GM12874 (cell line): ENCODE data around the gene ESAM.

Source experiments
- CTCF ChIP-seq: IDR thresholded peaks from 2 replicates; pipeline ENCODE4 v1.5.1; 2011; ENCODE audit warnings: low read depth, mild to moderate bottlenecking, control low read depth, low read length, moderate library complexity; ENCODE audit not compliant: insufficient read depth

ESAM gene

GRCh38 chr11:124801014-124801413, 38.9 kb upstream of the ESAM start:
- no peak for TF ChIP-seq CTCF

- TF ChIP-seq CTCF, result no peak
Measured at GRCh38 chr11:124800226-124800929, 38.3 kb upstream of the ESAM start, which contains the start of gene MSANTD2. TSS of gene MSANTD2 (minus strand) at chr11:124800406. CDS start at chr11:124800380, 26 bp downstream.

- no peak for TF ChIP-seq CTCF
Measured at GRCh38 chr11:124799348-124800225, 37.5 kb upstream of the ESAM start.

GRCh38 chr11:124798991-124799347, 36.9 kb upstream of the ESAM start:
- no peak for TF ChIP-seq CTCF

- TF ChIP-seq CTCF, result no peak
Measured at GRCh38 chr11:124796312-124796711, 34.2 kb upstream of the ESAM start.

- peak; percentile 65 for TF ChIP-seq CTCF
Measured at GRCh38 chr11:124793466-124794278, 31.6 kb upstream of the ESAM start.

- TF ChIP-seq CTCF, result no peak
Measured at GRCh38 chr11:124791626-124792341, 29.7 kb upstream of the ESAM start.
